Glomerular endothelial cell (primary cell): Measurements from ENCODE around the gene MEGF11. TPM values are rescaled to one million over a fixed set of nuclear protein-coding genes. Genes with fewer than 3 reads are reported as not detected.

Experiments
- DNase-seq: peaks from one replicate; pipeline ENCODE4 v3.0.0-alpha.2; 2011; ENCODE audit warnings: low read depth, low spot score; ENCODE audit errors: extremely low read depth
- total RNA-seq: library from RNA; depleted of rRNA; stranded (reverse); fragments of >200 nt; gene quantifications from 2 replicates; pipeline ENCODE4 v1.2.3, GENCODE V29; 2015

The MEGF11 gene
- total RNA-seq, 1 donor from 2014 or later = 0.18 TPM

DNA sequence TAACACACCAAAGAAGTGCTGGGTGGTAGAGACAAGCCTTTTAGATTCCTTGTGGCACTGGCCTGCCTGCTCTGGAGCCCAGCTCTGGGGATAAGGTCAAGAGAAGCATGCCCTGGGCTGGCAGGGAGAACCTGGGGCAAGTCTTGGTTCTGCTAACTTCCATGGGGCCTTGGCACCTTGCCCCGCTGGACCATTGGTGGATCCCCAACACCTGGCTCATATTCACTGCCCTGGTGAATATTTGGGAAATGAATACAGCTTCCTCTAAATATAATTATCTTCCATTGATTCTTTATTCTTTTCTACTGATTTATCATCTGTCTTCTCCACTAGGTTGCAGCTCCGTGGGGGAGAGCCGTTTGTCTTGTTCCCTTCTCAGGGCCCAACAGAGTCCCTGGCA, 294.7 kb downstream of the MEGF11 start:
- no peak for DNase-seq

DNA sequence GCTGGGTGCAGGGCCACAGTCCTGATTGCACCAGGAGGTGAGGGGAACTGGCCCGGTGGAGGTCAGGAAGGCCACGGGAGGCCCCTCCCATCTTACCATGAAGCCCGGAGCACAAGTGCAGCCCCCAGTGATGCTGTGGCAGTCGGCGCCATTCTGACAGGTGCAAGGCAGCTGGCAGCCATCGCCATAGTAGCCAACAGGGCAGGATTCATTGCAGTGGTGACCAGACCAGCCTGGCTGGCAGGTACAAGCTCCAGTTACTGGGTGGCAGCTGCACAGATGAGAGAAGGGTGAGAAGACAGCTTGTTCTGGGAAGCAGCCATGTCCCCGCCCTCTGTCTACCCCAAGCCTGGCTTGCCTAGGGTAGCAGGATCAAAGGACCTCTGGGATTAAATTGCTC, 296.1 kb downstream of the MEGF11 start:
- DNase-seq = no peak

DNA sequence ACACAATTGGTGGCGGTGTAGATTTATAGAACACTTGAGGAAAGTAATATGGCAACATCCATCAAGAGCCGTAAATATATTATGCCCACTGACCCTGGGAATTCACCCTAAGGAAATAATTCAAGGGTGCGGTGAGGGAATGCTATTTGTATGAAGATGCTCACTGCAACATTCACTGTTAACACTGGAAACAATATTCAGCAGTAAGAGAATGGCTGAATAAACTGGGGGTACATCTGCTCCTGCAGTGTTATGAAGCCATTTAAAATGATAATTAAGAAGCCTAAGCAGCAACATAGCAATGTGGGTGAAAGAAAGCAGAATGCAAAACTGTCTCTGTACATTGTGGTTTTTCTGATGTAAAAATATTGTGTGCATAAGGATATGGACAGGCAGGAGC, 296.7 kb downstream of the MEGF11 start:
- DNase-seq = no peak

DNA sequence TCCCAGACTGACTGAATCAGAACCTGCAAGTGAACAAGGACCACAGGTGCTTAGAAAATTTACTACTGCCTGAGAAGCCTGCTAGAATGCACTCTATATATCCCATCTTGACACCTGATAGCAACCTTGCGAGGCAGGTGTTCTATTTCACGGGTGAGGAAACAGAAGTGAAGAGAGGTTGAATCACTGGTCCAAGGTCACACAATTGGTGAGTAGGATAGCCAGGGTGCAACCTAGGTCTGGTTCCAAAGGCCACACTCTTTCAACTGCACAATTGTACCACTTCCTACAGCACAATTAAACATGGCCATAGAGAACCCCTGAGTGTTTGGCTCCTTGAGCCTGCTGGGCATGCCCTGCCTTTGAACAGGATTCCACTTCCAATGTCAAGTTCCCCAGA, 297.2 kb downstream of the MEGF11 start:
- no peak for DNase-seq

DNA sequence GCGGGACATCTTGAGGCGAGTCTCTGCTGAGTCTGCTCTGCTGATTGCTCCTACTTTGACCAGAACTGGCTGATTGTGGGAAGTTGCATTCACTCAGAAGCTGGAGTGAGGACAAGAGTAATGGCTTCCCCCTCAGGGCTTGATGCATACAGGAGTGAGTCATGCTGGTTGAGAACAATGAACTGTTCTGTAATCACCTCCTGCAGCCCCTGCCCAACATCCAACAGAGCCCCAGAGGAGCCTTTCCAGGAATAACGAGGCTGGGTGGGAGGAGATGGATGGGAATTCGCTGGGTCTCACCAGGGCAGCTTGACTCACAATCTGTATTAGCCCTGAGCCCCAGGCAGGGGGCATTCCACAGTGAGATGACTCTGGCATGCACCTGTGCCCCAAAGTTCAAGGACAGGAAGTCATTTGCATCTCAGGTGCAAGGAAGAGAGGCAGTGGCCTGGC, 299.2 kb downstream of the MEGF11 start:
- no peak for DNase-seq

DNA sequence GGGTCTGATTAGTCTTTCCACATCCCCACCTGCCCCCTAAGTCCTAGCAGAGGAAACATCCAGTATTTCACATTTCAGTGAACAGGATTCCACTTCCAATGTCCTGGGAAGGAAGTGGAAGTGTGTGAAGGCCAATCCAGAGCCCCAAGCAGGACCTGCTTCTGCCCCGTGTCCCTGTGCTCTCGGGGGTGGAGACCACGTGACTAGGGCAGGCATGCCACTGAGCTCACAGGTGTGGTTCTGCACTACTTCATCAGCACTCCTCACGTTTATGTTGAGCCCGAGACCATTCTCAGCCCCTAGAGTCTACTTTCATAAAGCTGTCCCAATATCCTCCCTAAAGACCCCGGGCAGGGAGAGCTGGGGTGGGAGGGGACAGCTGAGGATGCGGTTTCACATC, 299.9 kb downstream of the MEGF11 start:
- DNase-seq = no peak

DNA sequence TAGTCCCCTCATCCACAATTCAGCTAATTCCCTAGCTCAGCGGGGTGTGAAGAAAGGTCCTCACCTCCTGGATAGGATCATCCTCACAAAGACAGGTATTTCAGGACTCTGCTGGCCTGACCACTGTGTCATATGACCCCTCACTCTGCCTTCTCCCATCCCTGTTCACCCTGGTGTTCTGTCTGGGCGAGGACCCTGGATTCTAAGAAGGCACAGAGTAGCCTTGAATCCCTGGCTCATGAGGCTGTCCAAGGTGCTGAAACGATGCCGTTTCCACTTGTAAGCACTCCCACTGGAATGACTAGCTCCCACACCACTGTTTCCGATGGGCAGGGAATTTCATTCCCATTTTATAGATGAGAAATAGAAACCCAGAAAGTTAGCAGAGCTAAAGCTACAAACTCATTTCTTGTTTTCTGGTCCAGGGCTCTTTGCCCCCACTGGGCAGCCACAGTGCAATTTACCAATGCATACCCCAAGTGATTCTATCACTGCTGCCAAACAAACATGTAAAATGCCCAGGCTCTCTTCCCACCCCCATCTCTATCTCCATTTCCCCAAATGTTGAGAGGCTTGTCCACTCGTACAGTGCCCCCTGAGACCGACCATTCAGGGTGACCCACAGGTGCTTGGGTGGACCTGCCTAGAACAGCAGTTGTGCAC, 301.0 kb downstream of the MEGF11 start:
- peak; percentile 16 for DNase-seq

DNA sequence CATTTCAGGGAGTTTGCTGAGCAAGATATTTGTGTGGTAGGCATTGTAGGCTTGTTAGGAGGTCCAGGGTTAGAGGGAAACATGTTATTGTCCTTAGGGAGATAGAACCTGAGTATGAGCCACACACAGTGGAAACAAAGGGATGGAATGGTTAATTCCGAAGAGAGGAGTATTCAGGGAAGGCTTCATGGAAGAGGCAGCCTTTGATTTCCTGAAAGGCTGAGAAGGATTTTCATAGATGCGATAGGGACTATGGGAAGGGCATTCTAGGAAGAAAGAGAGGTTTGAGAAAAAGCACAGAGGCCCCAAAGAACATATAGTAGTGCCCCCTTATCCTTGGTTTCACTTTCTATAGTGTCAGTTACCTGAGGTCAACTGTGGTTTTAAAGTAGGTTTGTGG, 302.5 kb downstream of the MEGF11 start:
- DNase-seq = no peak

DNA sequence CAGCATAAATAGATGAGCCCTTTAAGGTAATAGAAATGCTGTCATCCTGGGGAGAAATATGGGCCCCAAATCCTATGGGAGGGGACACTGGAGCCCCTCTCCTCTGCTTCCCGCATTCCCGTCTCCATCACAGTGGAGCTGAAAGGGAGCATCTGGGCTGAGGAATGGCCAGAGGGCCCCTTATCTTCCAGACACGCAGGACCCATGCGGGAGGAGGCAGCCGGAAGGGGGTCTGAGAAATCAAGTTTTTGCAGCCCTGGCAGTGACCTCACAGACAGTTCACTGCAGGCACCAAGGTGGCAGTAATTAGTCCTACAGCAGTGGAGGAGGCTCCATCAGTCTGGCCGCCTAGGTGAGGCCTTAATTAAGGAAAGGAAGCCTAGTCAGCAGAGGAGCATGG, 304.1 kb downstream of the MEGF11 start:
- no peak for DNase-seq

DNA sequence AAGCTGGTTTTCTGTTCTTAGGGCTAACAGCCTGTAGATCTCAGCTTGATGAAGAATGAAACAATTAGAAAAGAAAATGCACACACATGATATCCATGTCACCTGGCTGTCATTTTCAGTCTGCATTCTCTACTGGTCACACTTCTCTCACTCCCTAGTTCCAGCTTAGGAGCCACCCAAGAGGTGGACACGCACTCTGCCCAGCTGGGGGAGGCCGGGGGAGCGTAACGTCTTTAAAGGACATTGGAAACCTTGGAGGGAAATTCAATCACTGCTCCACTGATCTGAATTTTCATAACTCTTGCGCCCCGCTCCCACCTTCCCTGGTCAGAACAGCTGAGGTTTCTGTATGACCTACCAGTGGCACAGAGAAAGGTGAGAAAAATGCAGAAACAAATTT, 304.5 kb downstream of the MEGF11 start:
- DNase-seq = no peak

DNA sequence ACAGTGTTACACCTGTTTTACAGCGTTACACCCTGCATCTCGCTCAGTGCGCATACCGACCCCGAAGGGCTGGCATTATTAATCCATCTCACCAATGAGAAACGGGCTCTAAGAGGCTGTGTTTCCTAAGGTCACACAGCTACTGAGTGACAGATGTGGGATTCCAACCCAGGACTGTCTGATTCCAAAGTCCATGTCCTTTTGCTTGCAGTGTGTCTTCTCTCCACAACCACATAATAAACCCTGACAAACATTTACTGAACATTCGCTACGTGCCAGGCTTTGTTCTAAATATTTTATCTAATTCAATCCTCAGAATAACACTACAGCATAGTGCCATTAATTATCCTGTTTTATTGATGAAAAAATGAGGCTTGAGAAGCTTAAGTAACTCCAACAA, 305.2 kb downstream of the MEGF11 start:
- no peak for DNase-seq

DNA sequence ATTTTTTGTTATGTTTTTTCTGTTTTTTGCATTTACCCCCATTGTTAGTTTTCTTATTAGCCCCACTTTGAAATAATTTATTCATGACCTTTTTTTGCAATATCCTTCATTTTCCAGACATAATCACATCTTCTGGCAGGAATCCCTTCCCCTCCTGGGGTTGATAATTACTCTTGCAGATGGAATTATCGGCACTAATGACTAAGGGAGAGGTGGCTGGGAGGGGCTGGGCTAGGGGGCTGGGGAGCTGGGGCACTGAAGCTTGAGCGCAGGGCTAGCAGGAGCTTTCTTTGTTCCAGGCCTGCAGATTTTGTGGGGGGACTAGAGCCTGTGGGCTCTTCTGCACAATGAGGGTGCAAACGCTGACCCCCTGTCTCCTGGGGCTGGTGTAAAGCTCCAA, 306.5 kb downstream of the MEGF11 start:
- no peak for DNase-seq

DNA sequence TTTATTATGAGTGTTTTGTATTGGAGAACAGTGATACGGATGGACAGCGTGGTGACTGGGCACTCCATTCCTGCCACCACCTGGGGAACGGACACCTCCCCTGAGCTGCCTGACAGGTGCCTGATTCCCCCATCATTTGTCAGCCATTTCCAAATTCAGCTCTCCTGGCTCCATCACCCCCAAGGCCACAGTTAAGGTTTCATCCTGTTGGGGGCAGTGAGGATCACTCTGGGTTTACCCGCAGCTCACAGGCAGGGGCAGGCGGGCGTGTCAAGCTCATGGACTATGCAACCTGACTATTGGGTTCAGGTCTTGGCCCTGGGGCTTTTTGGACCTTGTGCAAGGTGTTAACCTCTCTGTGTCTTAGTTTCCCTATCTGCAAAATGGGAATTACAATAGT, 307.9 kb downstream of the MEGF11 start:
- DNase-seq = no peak

DNA sequence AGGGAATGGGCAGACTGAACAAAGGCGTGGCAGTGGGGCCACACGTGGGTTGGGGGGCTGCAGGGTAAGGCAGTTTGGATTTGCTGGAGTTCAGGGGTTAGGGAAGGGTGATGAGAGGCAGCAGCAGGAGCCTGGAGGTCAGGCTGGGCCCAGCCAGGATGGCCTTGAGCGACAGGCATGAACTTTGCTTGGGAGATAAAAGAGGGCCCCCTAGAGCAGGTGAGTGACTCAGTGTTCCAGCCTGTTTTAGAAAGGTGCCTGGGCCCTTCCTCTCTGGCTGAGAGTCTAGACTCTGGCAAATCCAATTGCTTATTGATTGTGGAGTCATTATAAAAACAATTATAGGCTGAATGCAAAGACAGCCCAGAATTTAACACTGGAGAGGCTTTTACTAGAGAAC, 309.1 kb downstream of the MEGF11 start:
- no peak for DNase-seq

DNA sequence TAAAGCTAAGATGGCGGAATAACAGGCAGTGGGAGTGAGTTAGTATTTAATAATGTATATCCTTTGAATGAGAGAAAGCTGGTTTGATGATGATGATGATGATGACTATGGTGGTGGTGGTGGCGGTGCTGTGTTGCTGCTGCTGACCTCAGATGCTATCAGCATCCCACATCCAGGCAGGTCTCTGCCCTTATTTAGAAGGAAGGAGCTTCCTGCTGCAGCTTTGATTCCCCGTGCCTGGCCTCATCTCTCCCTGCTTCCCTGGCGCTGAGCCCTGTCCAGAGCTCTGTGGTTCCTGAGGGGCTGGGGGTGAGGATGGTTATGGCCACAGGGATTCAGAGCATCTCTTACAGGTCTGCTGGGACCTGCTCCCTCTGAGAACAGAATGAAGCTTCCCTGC, 311.1 kb downstream of the MEGF11 start:
- no peak for DNase-seq

DNA sequence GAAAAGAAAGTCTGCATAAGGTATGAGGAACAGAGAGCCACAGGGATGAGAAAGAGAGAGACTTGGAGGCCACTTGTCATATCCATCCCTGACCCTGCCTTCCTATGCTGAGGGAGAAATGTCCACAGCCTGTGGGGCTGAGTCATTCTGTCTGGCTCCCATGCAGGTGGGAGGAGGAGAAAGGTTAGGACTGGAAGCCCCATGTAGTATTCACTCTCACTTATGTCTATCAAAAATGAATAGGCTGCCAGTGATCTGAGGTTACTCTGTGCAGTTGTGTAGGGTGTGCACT, 313.0 kb downstream of the MEGF11 start:
- DNase-seq = no peak

DNA sequence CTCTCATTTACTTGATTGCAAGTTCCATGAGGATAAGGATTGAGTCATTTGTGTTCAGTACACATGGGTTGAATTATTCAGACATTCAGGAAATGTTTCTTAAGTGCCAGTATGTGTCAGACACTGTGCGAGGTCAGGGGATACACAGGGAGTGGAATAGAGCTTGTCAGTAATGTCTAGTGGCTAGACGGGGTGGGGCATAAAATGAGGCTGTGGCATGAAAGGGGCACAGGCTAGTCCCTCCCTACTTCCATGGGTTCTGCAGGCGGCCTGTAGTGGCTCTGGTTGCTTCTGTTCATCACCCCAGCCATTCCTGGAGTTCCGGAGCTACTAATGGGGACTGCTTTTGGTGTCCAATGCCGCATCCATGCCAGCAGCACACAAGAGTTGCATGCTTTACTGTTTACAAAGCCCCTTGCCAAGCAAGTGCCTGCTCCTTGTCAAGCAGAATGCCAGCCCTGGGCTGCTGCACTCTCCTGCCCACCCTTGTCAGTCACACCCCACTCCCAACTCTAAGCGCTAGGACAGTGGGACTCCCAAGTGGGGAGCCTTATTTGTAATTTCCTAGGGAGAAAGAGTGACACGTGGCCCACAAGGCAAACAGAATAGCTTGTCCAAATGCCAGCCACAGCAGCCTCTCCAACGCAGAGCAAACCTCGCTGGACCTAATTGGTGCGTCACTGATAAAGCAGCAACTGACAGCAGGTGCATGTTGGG, 313.5 kb downstream of the MEGF11 start:
- peak; percentile 20 for DNase-seq

DNA sequence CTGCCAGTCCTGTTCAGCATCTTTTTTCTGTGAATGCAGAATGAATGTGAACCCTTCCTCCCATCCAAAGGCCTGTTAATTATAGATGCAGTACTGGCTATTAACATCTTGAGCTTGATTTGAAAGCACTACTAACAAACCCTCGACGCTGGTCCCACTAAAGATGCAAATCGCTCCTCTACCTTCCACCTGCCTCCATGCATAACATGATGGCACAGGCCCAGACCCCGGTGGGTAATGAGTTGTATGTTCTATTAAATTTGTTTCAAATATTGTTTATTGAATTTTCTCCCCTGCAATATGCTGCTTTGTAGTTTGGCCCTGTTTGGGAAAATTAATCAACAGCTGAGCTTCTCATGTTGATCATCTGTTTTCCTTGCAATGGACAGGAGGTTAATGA, 314.9 kb downstream of the MEGF11 start:
- DNase-seq = no peak

DNA sequence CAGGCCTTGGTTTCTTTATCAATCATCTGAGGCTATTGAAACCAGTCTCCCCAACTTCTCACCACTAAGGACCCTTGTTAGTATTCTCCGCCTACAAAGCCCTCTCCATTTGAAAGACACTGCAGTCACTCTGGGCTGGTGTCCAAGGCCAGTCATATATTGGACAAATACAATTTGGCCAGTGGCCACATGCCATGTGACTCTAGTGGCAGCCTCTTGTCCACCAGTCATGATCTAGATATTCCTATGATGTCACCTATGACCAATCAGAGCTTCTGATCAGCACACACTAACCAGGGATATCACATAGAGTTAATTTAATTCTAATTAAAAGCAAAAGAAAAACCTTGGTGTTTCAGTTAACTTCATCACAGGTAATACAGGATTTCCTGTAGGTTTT, 316.1 kb downstream of the MEGF11 start:
- DNase-seq = no peak

DNA sequence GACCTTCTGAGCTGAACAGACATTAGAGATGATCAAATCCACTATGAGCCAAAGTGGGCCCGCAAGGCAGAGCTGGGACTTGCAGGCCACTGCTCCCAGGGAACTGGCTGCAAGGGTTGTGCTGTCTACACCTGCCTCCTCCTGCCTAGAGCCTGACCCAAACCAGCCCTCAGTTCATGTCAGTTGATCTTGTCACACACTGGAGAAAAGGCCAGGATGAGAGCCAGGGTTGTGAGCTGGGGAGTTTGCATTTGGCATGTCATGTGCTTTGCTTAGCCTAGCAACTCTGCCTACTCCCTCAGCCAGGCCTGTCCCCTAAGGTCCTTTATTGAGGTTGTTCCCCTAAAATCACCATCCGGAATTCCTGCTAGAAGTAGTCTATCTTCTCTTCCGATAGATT, 316.5 kb downstream of the MEGF11 start:
- no peak for DNase-seq

DNA sequence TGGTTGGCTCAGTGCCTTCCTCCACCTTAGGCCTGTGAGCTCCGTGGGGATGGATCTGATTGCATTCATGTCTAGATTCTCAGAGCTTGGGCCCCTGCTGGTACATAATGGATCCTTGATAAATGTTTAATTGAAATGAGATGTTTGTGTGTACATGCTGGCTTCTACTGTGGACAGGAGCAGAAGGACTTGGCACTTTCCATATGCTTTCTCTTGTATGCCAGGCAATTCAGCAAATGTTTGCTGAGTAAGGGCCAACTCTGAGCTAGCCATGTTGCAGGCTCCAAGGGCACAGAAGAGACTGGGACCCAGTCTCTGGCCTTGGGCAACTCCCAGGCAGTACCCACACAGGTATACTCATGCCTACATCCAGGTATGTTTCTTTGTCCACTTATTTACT, 317.3 kb downstream of the MEGF11 start:
- DNase-seq = no peak

DNA sequence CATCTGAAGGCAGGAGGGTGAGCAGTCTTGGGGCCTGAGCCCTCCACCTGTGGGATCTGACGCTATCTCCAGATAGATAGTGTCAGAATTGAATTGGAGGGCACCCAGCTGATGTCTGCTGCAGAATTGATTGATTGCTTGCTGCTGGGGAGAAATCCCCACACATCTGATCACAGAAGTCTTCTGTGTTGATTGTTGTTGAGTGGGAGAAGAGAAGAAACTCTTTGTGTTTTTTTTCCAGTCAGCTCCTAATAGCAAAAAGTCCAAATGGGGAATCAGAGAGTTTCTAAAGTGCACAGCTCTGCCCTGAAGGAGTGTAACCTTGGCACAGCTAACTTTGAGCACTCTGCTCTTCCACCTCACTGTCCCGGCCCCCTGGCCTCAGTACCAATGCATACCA, 318.2 kb downstream of the MEGF11 start:
- no peak for DNase-seq

DNA sequence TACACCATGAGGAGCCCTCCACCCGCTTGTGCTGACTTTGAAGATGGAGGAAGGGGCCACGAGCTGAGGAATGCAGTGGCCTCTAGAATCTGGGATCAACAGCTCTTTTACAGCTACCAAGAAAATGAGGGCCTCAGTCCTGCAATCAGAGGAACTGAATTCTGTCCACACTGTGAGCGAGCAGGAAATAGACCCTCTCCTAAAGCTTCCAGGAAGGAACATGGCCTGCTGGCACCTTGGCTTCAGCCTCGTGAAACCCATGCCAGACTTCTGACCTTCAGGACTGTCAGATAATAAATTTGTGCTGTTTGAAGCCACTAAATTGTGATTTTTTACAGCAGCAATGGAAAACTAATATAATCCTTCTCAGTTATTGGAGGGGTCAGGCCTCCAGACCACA, 322.3 kb downstream of the MEGF11 start:
- no peak for DNase-seq
